GM12892 (cell line): ENCODE data around the gene NEFH.

ENCODE experiments used
- POLR2A ChIP-seq: IDR thresholded peaks from 2 replicates; pipeline ENCODE4 v1.6.1; 2011; ENCODE audit warnings: low read depth, low read length, control low read depth
- POLR2AphosphoS5 ChIP-seq: IDR thresholded peaks from 2 replicates; pipeline ENCODE4 v1.6.1; 2011; ENCODE audit warnings: low read depth, low read length, control low read depth
- TAF1 ChIP-seq: IDR thresholded peaks from 2 replicates; pipeline ENCODE4 v1.6.1; 2011; ENCODE audit warnings: low read depth, mild to moderate bottlenecking, control low read depth, low read length, borderline replicate concordance

- TF ChIP-seq TAF1 = no peak
- TF ChIP-seq POLR2AphosphoS5 = no peak
- TF ChIP-seq POLR2A = no peak
Measured at GRCh38 chr22:29463629-29464028, 16.4 kb upstream of the NEFH start.
